PC-3 (cell line): ENCODE results near the gene LACTBL1.

Experiments used
- EZH2 ChIP-seq: fragments of 300-600 bp; sonication (generic); IDR thresholded peaks from one replicate; pipeline ENCODE4 v1.6.1; 2017; ENCODE audit warnings: antibody characterized with exemption, mild to moderate bottlenecking, low read length; ENCODE audit not compliant: unreplicated experiment
- EZH2phosphoT487 ChIP-seq: fragments of 300-600 bp; sonication (generic); IDR thresholded peaks from 2 replicates; pipeline ENCODE4 v1.6.1; 2018; ENCODE audit warnings: mild to moderate bottlenecking, antibody characterized with exemption, low read length, borderline replicate concordance
- TF ChIP-seq, protein P1 (sequence below): fragments of 300-600 bp; sonication (generic); conservative IDR thresholded peaks from 2 replicates; pipeline ENCODE4 v1.5.1; 2017; ENCODE audit warnings: antibody characterized with exemption, low read depth, mild to moderate bottlenecking, low read length

DNA sequence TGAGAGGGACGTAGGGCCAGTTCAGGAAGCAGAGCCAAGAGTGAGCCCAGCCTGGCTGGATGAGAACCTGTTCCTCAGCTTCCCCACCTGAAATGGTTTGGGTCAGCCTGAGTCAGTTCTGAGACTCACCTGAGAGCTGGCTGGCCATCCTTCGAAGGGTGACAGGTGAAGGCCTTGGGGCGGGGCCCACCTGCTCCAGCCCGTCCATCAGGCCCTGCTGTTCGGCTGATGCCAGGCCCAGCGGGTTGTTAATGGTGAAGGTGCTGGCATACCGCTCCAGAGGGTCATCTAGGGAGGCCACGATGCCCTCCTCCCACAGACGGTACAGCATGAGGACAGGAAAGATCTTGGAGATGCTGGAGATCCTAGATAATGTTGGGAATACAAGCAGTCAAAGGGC, 14.1 kb downstream of the LACTBL1 start:
- TF ChIP-seq, protein P1, sequence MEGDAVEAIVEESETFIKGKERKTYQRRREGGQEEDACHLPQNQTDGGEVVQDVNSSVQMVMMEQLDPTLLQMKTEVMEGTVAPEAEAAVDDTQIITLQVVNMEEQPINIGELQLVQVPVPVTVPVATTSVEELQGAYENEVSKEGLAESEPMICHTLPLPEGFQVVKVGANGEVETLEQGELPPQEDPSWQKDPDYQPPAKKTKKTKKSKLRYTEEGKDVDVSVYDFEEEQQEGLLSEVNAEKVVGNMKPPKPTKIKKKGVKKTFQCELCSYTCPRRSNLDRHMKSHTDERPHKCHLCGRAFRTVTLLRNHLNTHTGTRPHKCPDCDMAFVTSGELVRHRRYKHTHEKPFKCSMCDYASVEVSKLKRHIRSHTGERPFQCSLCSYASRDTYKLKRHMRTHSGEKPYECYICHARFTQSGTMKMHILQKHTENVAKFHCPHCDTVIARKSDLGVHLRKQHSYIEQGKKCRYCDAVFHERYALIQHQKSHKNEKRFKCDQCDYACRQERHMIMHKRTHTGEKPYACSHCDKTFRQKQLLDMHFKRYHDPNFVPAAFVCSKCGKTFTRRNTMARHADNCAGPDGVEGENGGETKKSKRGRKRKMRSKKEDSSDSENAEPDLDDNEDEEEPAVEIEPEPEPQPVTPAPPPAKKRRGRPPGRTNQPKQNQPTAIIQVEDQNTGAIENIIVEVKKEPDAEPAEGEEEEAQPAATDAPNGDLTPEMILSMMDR, result no peak
- TF ChIP-seq EZH2 (no peak), EZH2phosphoT487 (no peak)
